ENCODE measurements around the gene TRIM71.

The TRIM71 gene

GRCh38 chr3:32839714-32840085 lies 21.9 kb downstream of the TRIM71 start:
- no peak for TF ChIP-seq CTCF (conservative IDR thresholded peaks at IDR 0.05; ENCODE audit: low read depth, low read length)
- DNase-seq (ENCODE audit: low read depth): no peak
- H3K4me3 ChIP-seq (ENCODE audit: low read length): no peak overlapping the region

- H3K4me3 ChIP-seq (ENCODE audit: low read length): no peak overlapping the region
- no peak for DNase-seq (ENCODE audit: low read depth)
- no peak for TF ChIP-seq CTCF (conservative IDR thresholded peaks at IDR 0.05; ENCODE audit: low read depth, low read length)
Observed at GRCh38 chr3:32840086-32840841, 22.5 kb downstream of the TRIM71 start.

- no peak for TF ChIP-seq CTCF (conservative IDR thresholded peaks at IDR 0.05; ENCODE audit: low read depth, low read length)
- H3K4me3 ChIP-seq (ENCODE audit: low read length): no peak overlapping the region
- no peak for DNase-seq (ENCODE audit: low read depth)
Observed at GRCh38 chr3:32841341-32841740, 23.5 kb downstream of the TRIM71 start.

GRCh38 chr3:32841867-32842470 lies 24.2 kb downstream of the TRIM71 start:
- no peak for TF ChIP-seq CTCF (conservative IDR thresholded peaks at IDR 0.05; ENCODE audit: low read depth, low read length)
- no peak overlapping the region for H3K4me3 ChIP-seq (ENCODE audit: low read length)
- DNase-seq (ENCODE audit: low read depth): no peak

GRCh38 chr3:32842531-32842931 lies 24.7 kb downstream of the TRIM71 start:
- no peak for DNase-seq (ENCODE audit: low read depth)
- H3K4me3 ChIP-seq (ENCODE audit: low read length): no peak overlapping the region
- no peak for TF ChIP-seq CTCF (conservative IDR thresholded peaks at IDR 0.05; ENCODE audit: low read depth, low read length)

- H3K4me3 ChIP-seq (ENCODE audit: low read length): no peak overlapping the region
- no peak for TF ChIP-seq CTCF (conservative IDR thresholded peaks at IDR 0.05; ENCODE audit: low read depth, low read length)
- DNase-seq (ENCODE audit: low read depth): no peak
Observed at GRCh38 chr3:32842987-32843386, 25.2 kb downstream of the TRIM71 start.
